Endothelial cell of umbilical vein (primary cell): ENCODE measurements around the gene TXNDC2. TPM values are rescaled to one million over a fixed set of nuclear protein-coding genes. Genes with fewer than 3 reads are reported as not detected.

ENCODE experiments used
- BruUV-seq: library from RNA; stranded (reverse); fragments of 400-500 nt; replicated peaks from 2 replicates; lab custom pipeline; 2021; lab: Mats Ljungman, UMichigan
- CTCF ChIA-PET: fragments of 300-600, 350-600 bp; sonication (Branson Sonifier 250); formaldehyde crosslinking; loops from one replicate; lab custom pipeline; 2021; ENCODE audit warnings: antibody characterized with exemption, inconsistent platforms; lab: Charles Lee
- POLR2A ChIA-PET: fragments of 300-600, 350-600 bp; sonication (Branson Sonifier 250); formaldehyde crosslinking; loops from one replicate; lab custom pipeline; 2021; ENCODE audit warnings: antibody characterized with exemption, inconsistent platforms; lab: Charles Lee
- DNase-seq: peaks from one replicate; pipeline ENCODE4 v3.0.0-alpha.2; 2011; ENCODE audit warnings: low read depth, low spot score
- FAIRE-seq: peaks from 2 replicates; lab custom pipeline; 2011; peaks lifted over from hg19 to GRCh38; lab: Jason Lieb, UNC
- H2AFZ ChIP-seq: 2 replicates; pipeline ENCODE4 v1.6.0; 2012; ENCODE audit warnings: low read depth, low read length, control low read depth, inconsistent platforms
- H3K27ac ChIP-seq: 2 replicates; pipeline ENCODE4 v1.5.1; 2011; ENCODE audit warnings: low read depth, mild to moderate bottlenecking, control low read depth, low read length, moderate library complexity; ENCODE audit not compliant: insufficient read depth
- H3K27me3 ChIP-seq, 2 experiments: 2 replicates each; pipeline versions ENCODE4 v1.6.0 to v1.6.1; 2011; ENCODE audit warnings: low read length in 2 of 2, mixed read lengths in 1 of 2; ENCODE audit not compliant: control insufficient read depth in 2 of 2, insufficient read depth in 2 of 2
- H3K36me3 ChIP-seq, 2 experiments: 2 replicates in 1 of 2; 3 replicates in 1 of 2; pipeline ENCODE4 v1.5.1; 2011; ENCODE audit warnings: low read length in 2 of 2, mild to moderate bottlenecking in 1 of 2, moderate library complexity in 1 of 2; ENCODE audit not compliant: control insufficient read depth in 2 of 2, insufficient read depth in 2 of 2; ENCODE audit errors: extremely low read depth in 1 of 2
- H3K4me1 ChIP-seq: 3 replicates; pipeline ENCODE4 v1.5.1; 2011; ENCODE audit warnings: mild to moderate bottlenecking, low read length; ENCODE audit not compliant: control insufficient read depth, insufficient read depth; ENCODE audit errors: extremely low read depth
- H3K4me2 ChIP-seq: 2 replicates; pipeline ENCODE4 v1.6.1; 2011; ENCODE audit warnings: low read length, control low read depth, mixed read lengths; ENCODE audit not compliant: insufficient read depth
- H3K4me3 ChIP-seq, 3 experiments: fragments of 200-600 bp in 1 of 3; sonication (generic), shearing (Covaris generic) in 1 of 3; replicated peaks in 1 of 3; 2 replicates each; pipeline ENCODE4 v1.5.1; 2011 to 2016; ENCODE audit warnings: control low read depth in 3 of 3, low read length in 3 of 3, mild to moderate bottlenecking in 2 of 3, inconsistent platforms in 1 of 3, low read depth in 1 of 3, moderate library complexity in 1 of 3; ENCODE audit not compliant: insufficient read depth in 1 of 3
- H3K79me2 ChIP-seq: 2 replicates; pipeline ENCODE4 v1.6.0; 2012; ENCODE audit warnings: low read length, inconsistent platforms; ENCODE audit not compliant: control insufficient read depth, insufficient read depth
- H3K9ac ChIP-seq: replicated peaks from 2 replicates; pipeline ENCODE3; 2011; ENCODE audit warnings: low read length, control low read depth; ENCODE audit not compliant: insufficient read depth; ENCODE audit errors: extremely low read depth
- H3K9me1 ChIP-seq: replicated peaks from 3 replicates; pipeline ENCODE4 v1.6.0; 2011; ENCODE audit warnings: mild to moderate bottlenecking, low read length; ENCODE audit not compliant: control insufficient read depth, insufficient read depth; ENCODE audit errors: extremely low read depth
- H3K9me3 ChIP-seq: replicated peaks from 2 replicates; pipeline ENCODE4 v1.5.1; 2012; ENCODE audit warnings: low read length, inconsistent platforms; ENCODE audit not compliant: control insufficient read depth, insufficient read depth
- H4K20me1 ChIP-seq: replicated peaks from 2 replicates; pipeline ENCODE3; 2011; ENCODE audit warnings: mild to moderate bottlenecking, low read length; ENCODE audit not compliant: control insufficient read depth, insufficient read depth; ENCODE audit errors: extremely low read depth
- EZH2 ChIP-seq: IDR thresholded peaks from 2 replicates; pipeline ENCODE4 v1.6.1; 2012; ENCODE audit warnings: borderline replicate concordance, low read depth, mild to moderate bottlenecking, moderate library complexity, low read length, inconsistent platforms; ENCODE audit not compliant: severe bottlenecking
- FOS ChIP-seq: IDR thresholded peaks from 2 replicates; pipeline ENCODE4 v1.6.1; 2011; ENCODE audit warnings: mild to moderate bottlenecking, low read length, moderate library complexity, borderline replicate concordance; ENCODE audit not compliant: insufficient read depth
- GATA2 ChIP-seq: IDR thresholded peaks from 2 replicates; pipeline ENCODE4 v1.7.0; 2011; ENCODE audit warnings: low read depth, mild to moderate bottlenecking, moderate library complexity, mixed read lengths, low read length; ENCODE audit not compliant: insufficient read length, insufficient read depth
- JUN ChIP-seq: IDR thresholded peaks from 2 replicates; pipeline ENCODE4 v1.6.1; 2011; ENCODE audit warnings: borderline replicate concordance, low read depth; ENCODE audit not compliant: insufficient read length, insufficient read depth
- MAX ChIP-seq: IDR thresholded peaks from 2 replicates; pipeline ENCODE4 v1.6.1; 2011; ENCODE audit not compliant: insufficient read depth, insufficient read length
- MYC ChIP-seq: IDR thresholded peaks from one replicate; pipeline ENCODE4 v1.6.1; 2011; ENCODE audit warnings: mild to moderate bottlenecking, low read depth, low read length
- POLR2A ChIP-seq: IDR thresholded peaks from 2 replicates; pipeline ENCODE4 v1.6.1; 2012; ENCODE audit warnings: low read depth, mild to moderate bottlenecking, control low read depth, low read length
- POLR2AphosphoS5 ChIP-seq: IDR thresholded peaks from 2 replicates; pipeline ENCODE4 v1.6.1; 2012; ENCODE audit warnings: low read depth, mild to moderate bottlenecking, control low read depth, low read length, moderate library complexity; ENCODE audit not compliant: insufficient read depth
- dilution Hi-C: fragments of 300-500 bp; cut with MboI; formaldehyde crosslinking; loops from one replicate; pipeline ENCODE4 v1.15.0; 2019; ENCODE audit warnings: low sequenced_read_pairs; ENCODE audit not compliant: extremely low pct_ligation_motif_present
- intact Hi-C: fragments of 100-400 bp; cut with micrococcal nuclease; formaldehyde crosslinking; loops from one replicate; pipeline ENCODE4 v1.10.0; 2022
- polyA plus RNA-seq, 4 experiments: library from polyadenylated mRNA; depleted of rRNA in 3 of 4; stranded (reverse) in 3 of 4; unstranded in 1 of 4; fragments of >200 nt; gene quantifications; 2 replicates each; pipeline versions ENCODE4 v1.2.1 to v1.2.3, GENCODE V29; 2011 to 2012; ENCODE audit warnings: missing spikeins in 1 of 4
- total RNA-seq: library from RNA; stranded (reverse); gene quantifications from 2 replicates; pipeline ENCODE4 v1.2.3, GENCODE V29; 2021
- TF ChIP-seq, protein P1 (sequence below), 2 donors: IDR thresholded peaks; 1 replicate in 1 of 2; 2 replicates in 1 of 2; pipeline ENCODE4 v1.5.1; 2011; ENCODE audit warnings: low read length in 2 of 2, mild to moderate bottlenecking in 2 of 2, moderate library complexity in 2 of 2, control low read depth in 1 of 2, inconsistent platforms in 1 of 2, low read depth in 1 of 2; ENCODE audit not compliant: insufficient read depth in 1 of 2; ENCODE audit errors: extremely low read depth in 1 of 2

TXNDC2 gene
- total and polyA plus RNA-seq, 2 donors (not counting 3 experiments of a cell fraction or from before 2014, with no cell fraction given): 0.12 TPM; not detected in 1

GRCh38 chr18:9918016-9918680, 32.4 kb downstream of the TXNDC2 start:
- no peak for TF ChIP-seq GATA2
- no peak for TF ChIP-seq EZH2
- TF ChIP-seq MAX: no peak
- peak; percentile 67 for TF ChIP-seq FOS
- no peak for TF ChIP-seq POLR2A
- TF ChIP-seq JUN: peak; percentile 72
- no peak for TF ChIP-seq POLR2AphosphoS5
- TF ChIP-seq MYC: no peak
- TF ChIP-seq, protein P1, sequence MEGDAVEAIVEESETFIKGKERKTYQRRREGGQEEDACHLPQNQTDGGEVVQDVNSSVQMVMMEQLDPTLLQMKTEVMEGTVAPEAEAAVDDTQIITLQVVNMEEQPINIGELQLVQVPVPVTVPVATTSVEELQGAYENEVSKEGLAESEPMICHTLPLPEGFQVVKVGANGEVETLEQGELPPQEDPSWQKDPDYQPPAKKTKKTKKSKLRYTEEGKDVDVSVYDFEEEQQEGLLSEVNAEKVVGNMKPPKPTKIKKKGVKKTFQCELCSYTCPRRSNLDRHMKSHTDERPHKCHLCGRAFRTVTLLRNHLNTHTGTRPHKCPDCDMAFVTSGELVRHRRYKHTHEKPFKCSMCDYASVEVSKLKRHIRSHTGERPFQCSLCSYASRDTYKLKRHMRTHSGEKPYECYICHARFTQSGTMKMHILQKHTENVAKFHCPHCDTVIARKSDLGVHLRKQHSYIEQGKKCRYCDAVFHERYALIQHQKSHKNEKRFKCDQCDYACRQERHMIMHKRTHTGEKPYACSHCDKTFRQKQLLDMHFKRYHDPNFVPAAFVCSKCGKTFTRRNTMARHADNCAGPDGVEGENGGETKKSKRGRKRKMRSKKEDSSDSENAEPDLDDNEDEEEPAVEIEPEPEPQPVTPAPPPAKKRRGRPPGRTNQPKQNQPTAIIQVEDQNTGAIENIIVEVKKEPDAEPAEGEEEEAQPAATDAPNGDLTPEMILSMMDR (IDR thresholded peaks at IDR 0.05; ENCODE audit: extremely low read depth in 1 of 2, insufficient read depth in 1 of 2, low read depth in 1 of 2, low read length in 2 of 2): no peak
- Histone ChIP-seq H3K4me1 (peaks cover 47% of the 10 kb centered on the region), H4K20me1 (peaks cover 25% of the 10 kb centered on the region), H3K4me2 (peak overlapping the region; percentile 68), H3K36me3 (no peaks in the 10 kb centered on the region), H3K9ac (peak overlapping the region; percentile 42), H3K27me3 (no peaks in the 10 kb centered on the region), H2AFZ (no peak overlapping the region), H3K27ac (peak overlapping the region; percentile 75), H3K9me3 (no peaks in the 10 kb centered on the region), H3K9me1 (no peaks in the 10 kb centered on the region), H3K79me2 (peaks cover 90% of the 10 kb centered on the region), H3K4me3 (peak overlapping the region in 1 of 3 experiments; percentile 8)
- DNase-seq (peak; percentile 92), FAIRE-seq (peak; percentile 69)
- no TSS peak for BruUV-seq
- CTCF ChIA-PET: interaction anchor here (0.8 kb wide), 1 partner anchor 32 kb away, joined by 3 read pairs; no protein-coding TSS in a partner anchor
- dilution Hi-C loops: no loop called here
- POLR2A ChIA-PET: no interaction called here
- intact Hi-C loops: no loop called here
